Measurements from ENCODE around the gene PAX2.

- TF ChIP-seq POLR2A (IDR thresholded peaks at IDR 0.05; ENCODE audit: insufficient read depth in 1 of 2, low read depth in 2 of 2, low read length in 2 of 2) (no peak), PRPF4 (IDR thresholded peaks at IDR 0.05; ENCODE audit: low read depth, low read length, poor library complexity, severe bottlenecking) (no peak), EHMT2 (IDR thresholded peaks at IDR 0.05; ENCODE audit: borderline replicate concordance, low read depth, low read length) (no peak), SALL2 (CRISPR knock-in tag; IDR thresholded peaks at IDR 0.05) (no peak), RELA (CRISPR knock-in tag; IDR thresholded peaks at IDR 0.05) (no peak), KAT2B (IDR thresholded peaks at IDR 0.05; ENCODE audit: borderline replicate concordance, low read depth, low read length) (no peak), RNF2 (conservative IDR thresholded peaks at IDR 0.05; ENCODE audit: low read depth) (no peak)
Measured at GRCh38 chr10:100858747-100859483, 113.5 kb downstream of the PAX2 start.

Measured in HepG2 (cell line).